Erythroblast (primary cell): Measurements from ENCODE around the gene CNPY4.

Experiments used
- GATA1 ChIP-seq: IDR thresholded peaks from 2 replicates; pipeline ENCODE4 v1.6.1; 2011; ENCODE audit warnings: low read depth, mild to moderate bottlenecking, control low read depth, low read length, moderate library complexity
- POLR2A ChIP-seq: IDR thresholded peaks from 2 replicates; pipeline ENCODE4 v1.6.1; 2011; ENCODE audit warnings: mild to moderate bottlenecking, low read length

- TF ChIP-seq POLR2A (no peak), GATA1 (no peak)
These were observed 39.0 kb downstream of the CNPY4 start, which contains the start of gene TRAPPC14 for GRCh38 chr7:100158229-100159098.
